ENCODE results near the gene SLC22A13. TPM values are rescaled to one million over a fixed set of nuclear protein-coding genes. Genes with fewer than 3 reads are reported as not detected.
"Not testable (repeated sequence)": the region's sequence is repeated elsewhere in the genome, so short reads cannot be mapped to it uniquely, and the experiment has no call there.

Gene SLC22A13
- total RNA-seq, 4 donors from 2014 or later = 0.13 to 0.17 TPM; not detected in 2

DNA sequence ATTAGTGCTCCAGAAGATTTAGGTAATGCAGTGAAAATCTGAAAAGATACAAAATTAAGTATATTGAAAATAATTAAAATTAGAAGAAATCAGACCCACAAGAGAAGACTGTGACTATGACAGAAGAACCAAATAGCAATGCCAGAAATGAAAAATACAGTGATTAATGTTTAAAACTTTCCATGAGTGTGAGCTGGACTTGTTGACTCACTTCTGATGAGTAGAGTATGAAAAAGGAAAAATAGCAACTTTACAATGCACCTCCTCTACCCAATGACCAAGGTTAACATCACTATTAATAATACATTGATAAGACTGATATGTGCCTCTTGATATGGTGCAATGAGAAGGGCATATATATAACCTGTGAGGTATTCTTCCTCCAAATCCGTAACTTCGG, 39.3 kb upstream of the SLC22A13 start:
- no peak for DNase-seq (ENCODE audit: low spot score in 2 of 2)
- intact Hi-C loops (cut with DNase I; ENCODE audit: low total_unique reads) = no loop called here
- TF ChIP-seq, protein P1, sequence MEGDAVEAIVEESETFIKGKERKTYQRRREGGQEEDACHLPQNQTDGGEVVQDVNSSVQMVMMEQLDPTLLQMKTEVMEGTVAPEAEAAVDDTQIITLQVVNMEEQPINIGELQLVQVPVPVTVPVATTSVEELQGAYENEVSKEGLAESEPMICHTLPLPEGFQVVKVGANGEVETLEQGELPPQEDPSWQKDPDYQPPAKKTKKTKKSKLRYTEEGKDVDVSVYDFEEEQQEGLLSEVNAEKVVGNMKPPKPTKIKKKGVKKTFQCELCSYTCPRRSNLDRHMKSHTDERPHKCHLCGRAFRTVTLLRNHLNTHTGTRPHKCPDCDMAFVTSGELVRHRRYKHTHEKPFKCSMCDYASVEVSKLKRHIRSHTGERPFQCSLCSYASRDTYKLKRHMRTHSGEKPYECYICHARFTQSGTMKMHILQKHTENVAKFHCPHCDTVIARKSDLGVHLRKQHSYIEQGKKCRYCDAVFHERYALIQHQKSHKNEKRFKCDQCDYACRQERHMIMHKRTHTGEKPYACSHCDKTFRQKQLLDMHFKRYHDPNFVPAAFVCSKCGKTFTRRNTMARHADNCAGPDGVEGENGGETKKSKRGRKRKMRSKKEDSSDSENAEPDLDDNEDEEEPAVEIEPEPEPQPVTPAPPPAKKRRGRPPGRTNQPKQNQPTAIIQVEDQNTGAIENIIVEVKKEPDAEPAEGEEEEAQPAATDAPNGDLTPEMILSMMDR (IDR thresholded peaks at IDR 0.05) = no peak
- TF ChIP-seq POLR2A (IDR thresholded peaks at IDR 0.05) = no peak
- WGBS, 2 donors = 97 to 99% methylated on average over 2 of the region's 2 CpGs
- H3K4me3 ChIP-seq (ENCODE audit: low read depth, poor library complexity, severe bottlenecking) = no peak overlapping the region

DNA sequence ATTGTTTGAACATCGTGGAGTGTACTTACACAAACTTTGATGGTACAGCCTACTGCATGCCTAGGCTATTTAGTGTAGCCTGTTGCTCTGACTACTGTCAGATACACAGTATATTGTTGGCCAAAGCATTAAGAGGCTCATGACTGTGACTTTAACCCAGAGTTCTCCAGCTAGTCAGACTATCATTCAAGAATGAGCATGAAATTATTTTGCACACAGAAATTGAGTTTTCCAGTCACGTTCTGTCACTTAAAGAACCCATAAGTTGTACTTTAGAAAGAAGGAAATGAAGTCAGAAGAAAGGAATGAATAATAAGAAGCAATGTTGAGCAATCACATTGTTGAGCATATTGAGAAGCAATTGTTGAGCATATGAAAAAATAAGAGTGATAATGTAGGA, 37.6 kb upstream of the SLC22A13 start:
- 63 to 65% methylated on average over 2 of the region's 2 CpGs for WGBS, 2 donors
- H3K4me3 ChIP-seq (ENCODE audit: low read depth, poor library complexity, severe bottlenecking) = no peak overlapping the region
- intact Hi-C loops (cut with DNase I; ENCODE audit: low total_unique reads) = no loop called here
- DNase-seq (ENCODE audit: low spot score in 2 of 2) = no peak
- TF ChIP-seq, protein P1 (IDR thresholded peaks at IDR 0.05) = no peak
- no peak for TF ChIP-seq POLR2A (IDR thresholded peaks at IDR 0.05)

DNA sequence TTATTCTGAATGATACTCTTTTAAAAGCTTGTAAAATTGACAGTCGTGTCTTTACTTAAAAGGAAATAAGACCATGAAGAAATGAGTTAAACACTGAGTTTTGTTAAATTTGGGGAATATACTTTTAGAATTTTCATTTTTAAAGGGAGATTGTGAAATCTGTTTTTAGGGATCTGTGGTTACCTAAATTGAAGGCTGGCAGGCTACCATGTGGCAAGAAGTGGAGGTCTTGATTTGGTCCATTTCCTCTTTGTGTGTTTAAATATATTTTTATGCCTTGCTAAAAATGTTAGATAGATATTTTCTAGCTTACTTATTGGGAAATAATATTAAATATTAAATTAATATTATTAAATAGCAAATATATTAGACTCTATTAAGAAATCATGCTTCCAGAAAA, 36.6 kb upstream of the SLC22A13 start:
- no peak for TF ChIP-seq POLR2A (IDR thresholded peaks at IDR 0.05)
- TF ChIP-seq, protein P1 (IDR thresholded peaks at IDR 0.05) = no peak
- intact Hi-C loops (cut with DNase I; ENCODE audit: low total_unique reads) = no loop called here
- 84 to 89% methylated on average over 1 of the region's 1 CpG for WGBS, 2 donors
- H3K4me3 ChIP-seq (ENCODE audit: low read depth, poor library complexity, severe bottlenecking) = no peak overlapping the region
- no peak for DNase-seq (ENCODE audit: low spot score in 2 of 2)

DNA sequence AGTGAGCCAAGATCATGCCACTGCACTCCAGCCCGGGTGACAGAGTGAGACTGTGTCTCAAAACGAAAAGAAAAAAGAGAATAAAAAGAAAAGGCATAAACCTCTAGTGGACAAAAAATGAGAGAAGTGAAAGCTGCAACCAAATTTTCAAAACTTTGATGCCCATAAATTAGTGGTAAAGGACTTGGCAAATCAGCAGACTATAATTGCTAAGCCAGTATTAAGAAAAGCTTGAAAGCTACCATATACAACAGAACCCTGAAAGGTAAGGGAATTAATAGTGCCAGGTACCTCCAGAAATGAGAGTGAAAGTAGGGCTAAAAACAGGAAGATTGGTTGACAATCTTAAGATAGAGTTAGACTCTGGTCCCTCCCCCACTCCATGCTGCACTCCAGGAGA, 32.9 kb upstream of the SLC22A13 start:
- intact Hi-C loops (cut with DNase I; ENCODE audit: low total_unique reads) = no loop called here
- WGBS, 2 donors = 81 to 96% methylated on average over 2 of the region's 2 CpGs

DNA sequence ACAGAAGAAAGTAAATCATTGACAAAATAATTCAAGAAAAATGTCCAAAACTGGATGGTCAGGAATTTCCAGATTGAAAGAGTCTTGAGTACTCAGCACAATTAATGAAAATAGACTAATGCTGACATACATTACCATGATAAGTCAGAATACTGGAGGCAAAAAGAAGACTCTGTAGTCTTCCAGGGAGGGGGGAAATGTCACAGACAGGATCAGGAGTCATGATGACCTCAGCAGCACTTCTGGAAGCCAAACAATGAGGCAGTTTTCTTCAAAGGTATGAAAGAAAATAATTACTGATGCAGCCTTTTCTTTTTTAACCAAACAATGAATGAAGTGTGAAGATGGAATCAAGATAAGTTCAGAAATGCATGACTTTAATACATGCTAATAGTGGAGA, 30.1 kb upstream of the SLC22A13 start:
- DNase-seq (ENCODE audit: low spot score in 2 of 2) = no peak
- H3K4me3 ChIP-seq (ENCODE audit: low read depth, poor library complexity, severe bottlenecking) = no peak overlapping the region
- no peak for TF ChIP-seq POLR2A (IDR thresholded peaks at IDR 0.05)
- TF ChIP-seq, protein P1 (IDR thresholded peaks at IDR 0.05) = no peak
- intact Hi-C loops (cut with DNase I; ENCODE audit: low total_unique reads) = no loop called here

More for the DNA sequence above, 32.9 kb upstream of the SLC22A13 start:
- DNase-seq (ENCODE audit: low spot score in 2 of 2) = no peak
- no peak overlapping the region for H3K4me3 ChIP-seq (ENCODE audit: low read depth, poor library complexity, severe bottlenecking)
- TF ChIP-seq POLR2A (IDR thresholded peaks at IDR 0.05) = no peak
- TF ChIP-seq, protein P1 (IDR thresholded peaks at IDR 0.05) = no peak

DNA sequence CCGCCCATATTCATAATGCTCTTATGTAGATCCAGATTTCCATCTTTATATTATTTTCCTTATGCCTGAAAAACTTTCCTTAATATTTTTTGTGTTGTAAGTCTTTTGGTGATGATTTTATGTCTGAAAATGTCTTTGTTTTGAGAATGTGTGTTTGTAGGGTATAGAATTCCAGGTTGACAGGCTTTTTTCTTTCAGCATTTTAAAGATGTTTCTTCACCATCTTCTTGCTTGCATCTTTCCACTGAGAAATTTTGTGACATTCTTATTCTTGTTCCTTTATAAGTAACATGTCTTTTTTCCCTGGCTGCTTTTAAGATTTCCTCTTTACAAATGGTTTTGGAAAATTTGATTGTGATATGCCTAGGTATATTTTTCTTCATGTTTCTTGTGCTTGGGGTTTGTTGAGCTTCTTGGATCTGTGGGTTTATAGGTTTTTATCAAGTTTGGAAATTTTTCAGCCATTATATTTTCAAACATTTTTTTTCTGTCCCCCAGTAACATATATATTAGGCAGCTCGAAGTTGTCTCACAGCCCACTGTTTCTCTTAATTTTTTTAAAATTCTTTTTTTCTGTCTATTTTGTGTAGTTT, 27.1 kb upstream of the SLC22A13 start:
- no peak for DNase-seq (ENCODE audit: low spot score in 2 of 2)
- H3K4me3 ChIP-seq (ENCODE audit: low read depth, poor library complexity, severe bottlenecking) = no peak overlapping the region
- WGBS, 2 donors = 99 to 100% methylated on average over 2 of the region's 2 CpGs
- intact Hi-C loops (cut with DNase I; ENCODE audit: low total_unique reads) = no loop called here
- TF ChIP-seq, protein P1 (IDR thresholded peaks at IDR 0.05) = no peak
- no peak for TF ChIP-seq POLR2A (IDR thresholded peaks at IDR 0.05)

DNA sequence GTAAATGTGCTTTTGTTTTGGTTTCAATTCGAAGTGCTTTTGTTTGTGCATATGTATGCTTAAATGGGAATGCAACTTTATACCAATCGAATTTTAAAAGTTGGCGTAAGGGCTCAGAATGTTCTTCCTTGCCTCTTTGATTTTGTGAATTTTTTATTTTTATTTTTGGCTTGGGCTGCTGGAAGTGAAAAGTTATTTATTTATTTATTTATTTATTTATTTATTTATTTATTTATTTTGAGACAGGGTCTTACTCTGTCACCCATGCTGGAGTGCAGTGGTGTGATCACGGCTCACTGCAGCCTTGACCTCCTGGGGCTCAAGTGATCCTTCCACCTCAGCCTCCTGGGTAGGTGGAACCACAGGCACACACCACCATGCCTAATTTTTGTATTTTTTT, 22.8 kb upstream of the SLC22A13 start:
- WGBS, 2 donors = 95% methylated on average over 4 of the region's 4 CpGs

More for the DNA sequence above, 22.8 kb upstream of the SLC22A13 start:
- H3K4me3 ChIP-seq (ENCODE audit: low read depth, poor library complexity, severe bottlenecking); intact Hi-C loops (cut with DNase I; ENCODE audit: low total_unique reads); DNase-seq (ENCODE audit: low spot score in 2 of 2): not testable (repeated sequence)
